K562 (cell line): ENCODE data around the gene MYL4. TPM values are rescaled to one million over a fixed set of nuclear protein-coding genes. Genes with fewer than 3 reads are reported as not detected.

Experiments
- ATAC-seq: fragments of 200-7000 bp; cut with Tn5 transposase; 3 replicates; pipeline ENCODE4 v1.9.1; 2020; ENCODE audit warnings: moderate library complexity
- BruUV-seq: library from RNA; stranded (reverse); fragments of 400-500 nt; replicated peaks from 2 replicates; lab custom pipeline; 2021; lab: Mats Ljungman, UMichigan
- CTCF ChIA-PET: fragments of 300-600 bp; formaldehyde crosslinking; extraction: SDS; loops from one replicate; lab custom pipeline; 2021; ENCODE audit warnings: low intra/inter-chr PET ratio; lab: Yijun Ruan, JAX
- POLR2A ChIA-PET: fragments of 300-600, 350-650 bp; sonication (Branson Sonifier 250); formaldehyde crosslinking; extraction: SDS; loops from one replicate; lab custom pipeline; 2021; ENCODE audit warnings: antibody characterized with exemption, inconsistent platforms; lab: Yijun Ruan, JAX
- DNase-seq, 4 experiments: peaks; one replicate each; pipeline versions ENCODE4 v3.0.0 to v3.0.0-alpha.2; 2011 to 2018; ENCODE audit warnings: low spot score in 3 of 4, mixed read lengths in 3 of 4; ENCODE audit errors: extremely low read depth in 1 of 4
- FAIRE-seq: peaks from 2 replicates; lab custom pipeline; 2011; peaks lifted over from hg19 to GRCh38; lab: Jason Lieb, UNC
- H2AFZ ChIP-seq: 2 replicates; pipeline ENCODE4 v1.6.0; 2011; ENCODE audit warnings: low read depth, low read length, control low read depth, inconsistent platforms
- H3K27ac ChIP-seq: fragments of 200-600 bp; 3 replicates; pipeline ENCODE4 v1.8.0; 2011; ENCODE audit warnings: low read depth, mild to moderate bottlenecking, control low read depth, inconsistent platforms, low read length, moderate library complexity, mixed read lengths; ENCODE audit errors: extremely low read depth
- H3K27me3 ChIP-seq, 2 experiments: fragments of 300-600 bp in 1 of 2; 2 replicates in 1 of 2; 3 replicates in 1 of 2; pipeline versions ENCODE4 v1.6.0 to v1.8.0; 2011; ENCODE audit warnings: inconsistent platforms in 2 of 2, low read length in 2 of 2, mild to moderate bottlenecking in 1 of 2, mixed read lengths in 1 of 2, moderate library complexity in 1 of 2; ENCODE audit not compliant: control insufficient read depth in 2 of 2, insufficient read depth in 2 of 2
- H3K36me3 ChIP-seq: fragments of 300-600 bp; 3 replicates; pipeline ENCODE4 v1.8.0; 2011; ENCODE audit warnings: mild to moderate bottlenecking, low read length, inconsistent platforms; ENCODE audit not compliant: control insufficient read depth, insufficient read depth
- H3K4me1 ChIP-seq, 2 experiments: fragments of 200-600 bp in 1 of 2; replicated peaks in 1 of 2; 2 replicates in 1 of 2; 3 replicates in 1 of 2; pipeline versions ENCODE4 v1.5.1 to v1.8.0; 2011; ENCODE audit warnings: inconsistent platforms in 2 of 2, low read length in 2 of 2, mild to moderate bottlenecking in 1 of 2, mixed read lengths in 1 of 2, moderate library complexity in 1 of 2; ENCODE audit not compliant: control insufficient read depth in 2 of 2, insufficient read depth in 2 of 2
- H3K4me2 ChIP-seq: 2 replicates; pipeline ENCODE4 v1.6.1; 2011; ENCODE audit warnings: low read length, control low read depth, inconsistent platforms, mixed read lengths; ENCODE audit not compliant: insufficient read depth
- H3K4me3 ChIP-seq: fragments of 200-600 bp; sonication (generic), shearing (Covaris generic); 2 replicates; pipeline ENCODE4 v1.5.1; 2016; ENCODE audit warnings: control low read depth, inconsistent platforms
- H3K79me2 ChIP-seq: fragments of 200-600 bp; 3 replicates; pipeline ENCODE4 v1.8.0; 2011; ENCODE audit warnings: low read length, inconsistent platforms; ENCODE audit not compliant: control insufficient read depth, insufficient read depth
- H3K9ac ChIP-seq, 2 experiments: 2 replicates each; pipeline versions ENCODE4 v1.6.0 to v1.6.1; 2011; ENCODE audit warnings: low read depth in 2 of 2, low read length in 2 of 2, control low read depth in 1 of 2, inconsistent platforms in 1 of 2, mild to moderate bottlenecking in 1 of 2, mixed read lengths in 1 of 2; ENCODE audit not compliant: insufficient read depth in 1 of 2
- H3K9me1 ChIP-seq: one replicate; pipeline ENCODE4 v1.6.0; 2011; ENCODE audit warnings: inconsistent platforms, mild to moderate bottlenecking, low read length, moderate library complexity; ENCODE audit not compliant: control insufficient read depth, insufficient read depth
- H3K9me3 ChIP-seq: replicated peaks from 2 replicates; pipeline ENCODE4 v1.5.1; 2011; ENCODE audit warnings: low read depth, low read length, inconsistent platforms; ENCODE audit not compliant: control insufficient read depth, insufficient read depth
- H4K20me1 ChIP-seq: replicated peaks from 2 replicates; pipeline ENCODE4 v1.6.1; 2011; ENCODE audit warnings: low read length, inconsistent platforms, mixed read lengths; ENCODE audit not compliant: control insufficient read depth, insufficient read depth
- BCOR ChIP-seq: fragments of 450-650 bp; IDR thresholded peaks from 2 replicates; pipeline ENCODE4 v1.6.1; 2016
- BMI1 ChIP-seq: fragments of 150-350 bp; IDR thresholded peaks from 2 replicates; pipeline ENCODE4 v1.6.1; 2014; ENCODE audit warnings: low read length
- CBFA2T2 ChIP-seq: fragments of 450-650 bp; conservative IDR thresholded peaks from 2 replicates; pipeline ENCODE4 v1.6.1; 2017; ENCODE audit warnings: mild to moderate bottlenecking
- CCNT2 ChIP-seq: IDR thresholded peaks from 2 replicates; pipeline ENCODE4 v1.6.1; 2011; ENCODE audit warnings: borderline replicate concordance, low read depth, mild to moderate bottlenecking, moderate library complexity, mixed read lengths, low read length; ENCODE audit not compliant: insufficient read length; ENCODE audit errors: extremely low read depth
- CTBP1 ChIP-seq: fragments of 450-650 bp; IDR thresholded peaks from 2 replicates; pipeline ENCODE4 v1.6.1; 2016; ENCODE audit warnings: borderline replicate concordance
- GTF2A2 ChIP-seq: IDR thresholded peaks from 2 replicates; pipeline ENCODE4 v1.6.1; 2016; ENCODE audit warnings: mild to moderate bottlenecking, missing genetic modification characterization, missing compliant biosample characterization
- ILK ChIP-seq: fragments of 450-650 bp; IDR thresholded peaks from 2 replicates; pipeline ENCODE4 v1.6.1; 2016; ENCODE audit warnings: missing genetic modification characterization, low read depth, mild to moderate bottlenecking, missing compliant biosample characterization, moderate library complexity, borderline replicate concordance
- JUND ChIP-seq, 2 experiments: IDR thresholded peaks; 2 replicates in 1 of 2; 3 replicates in 1 of 2; pipeline ENCODE4 v1.6.1; 2011; ENCODE audit warnings: borderline replicate concordance in 2 of 2, low read depth in 2 of 2, low read length in 2 of 2, improper control_type of control experiment in 1 of 2, missing biosample characterization in 1 of 2, missing genetic modification characterization in 1 of 2, missing genetic modification reagents in 1 of 2
- KDM5B ChIP-seq: fragments of 200-600 bp; sonication (generic); IDR thresholded peaks from 2 replicates; pipeline ENCODE4 v1.6.1; 2012; ENCODE audit warnings: low read depth, mild to moderate bottlenecking, moderate library complexity, low read length, control low read depth, inconsistent platforms; ENCODE audit not compliant: insufficient replicate concordance
- MTA2 ChIP-seq: fragments of 450-650 bp; IDR thresholded peaks from 2 replicates; pipeline ENCODE4 v1.6.1; 2016; ENCODE audit warnings: low read depth
- MYNN ChIP-seq, 2 experiments: sonication (generic); formaldehyde crosslinking in 1 of 2; IDR thresholded peaks; 2 replicates each; pipeline versions ENCODE4 v1.5.0 to v1.6.1; 2016 to 2020; ENCODE audit warnings: antibody characterized with exemption in 1 of 2, missing genetic modification reagents in 1 of 2
- NCOA6 ChIP-seq: fragments of 450-650 bp; IDR thresholded peaks from 2 replicates; pipeline ENCODE4 v1.6.1; 2017; ENCODE audit warnings: mild to moderate bottlenecking
- NR2C1 ChIP-seq, 2 experiments: fragments of 450-650 bp; IDR thresholded peaks; 2 replicates each; pipeline ENCODE4 v1.6.1; 2017; ENCODE audit warnings: mild to moderate bottlenecking in 2 of 2, antibody characterized with exemption in 1 of 2, inconsistent platforms in 1 of 2, missing compliant biosample characterization in 1 of 2, missing genetic modification characterization in 1 of 2
- SIN3B ChIP-seq: fragments of 450-650 bp; IDR thresholded peaks from 2 replicates; pipeline ENCODE4 v1.6.1; 2017; ENCODE audit warnings: low read depth, mild to moderate bottlenecking, moderate library complexity
- SMAD2 ChIP-seq: fragments of 150-350 bp; IDR thresholded peaks from 2 replicates; pipeline ENCODE4 v1.6.1; 2014; ENCODE audit warnings: low read depth, mild to moderate bottlenecking, low read length
- ZNF696 ChIP-seq: fragments of 250-450 bp; sonication (Bioruptor Pico); conservative IDR thresholded peaks from 2 replicates; pipeline ENCODE4 v1.4.0; 2020; ENCODE audit warnings: mild to moderate bottlenecking, moderate library complexity
- WGBS: fragments of 100-300 bp; shearing (Covaris generic); methylation state at CpG from one replicate; pipeline ENCODE4 v1.1.6; 2016; ENCODE audit warnings: low coverage, mixed read lengths; ENCODE audit not compliant: insufficient coverage; ENCODE audit errors: missing lambda C conversion rate; 5-methylcytosine and 5-hydroxymethylcytosine counted together
- in situ Hi-C: fragments of 300-500 bp; cut with MboI; formaldehyde crosslinking; loops from 4 replicates; pipeline ENCODE4 v1.15.0; 2018; ENCODE audit warnings: inconsistent platforms, mixed read lengths
- intact Hi-C: fragments of 100-400 bp; cut with micrococcal nuclease; formaldehyde crosslinking; loops from 2 replicates; pipeline ENCODE4 v1.14.2; 2022
- polyA plus RNA-seq, 8 experiments: library from polyadenylated mRNA; depleted of rRNA in 4 of 8; stranded (reverse) in 5 of 8; unstranded in 3 of 8; fragments of >200 nt; fragmentation: Nextera tagmentation in 2 of 8; fragmentation: Illumina TruSeq in 1 of 8; extraction: Ambion mirVana in 2 of 8; extraction: Trizol in 1 of 8; gene quantifications; 2 replicates each; pipeline versions ENCODE4 v1.2.1 to v1.2.3, GENCODE V29; 2011 to 2014; ENCODE audit warnings: inconsistent platforms in 1 of 8, missing spikeins in 1 of 8
- total RNA-seq, 7 experiments: library from RNA; depleted of rRNA in 6 of 7; stranded (reverse); fragments of >200 nt in 6 of 7; fragmentation: Illumina TruSeq in 2 of 7; extraction: Trizol in 2 of 7; gene quantifications; 2 replicates each; pipeline versions ENCODE4 v1.2.1 to v1.2.3, GENCODE V29; 2011 to 2021; ENCODE audit warnings: low replicate concordance in 1 of 7
- TF ChIP-seq, protein P1 (sequence below): fragments of 250-450 bp; sonication (Bioruptor Pico); IDR thresholded peaks from 2 replicates; pipeline ENCODE4 v1.5.0; 2022; ENCODE audit warnings: mild to moderate bottlenecking
- TF ChIP-seq, protein P2 (sequence below): fragments of 450-650 bp; formaldehyde crosslinking; IDR thresholded peaks from 2 replicates; pipeline ENCODE4 v1.4.0; 2022; ENCODE audit warnings: missing genetic modification characterization

Gene MYL4
- total and polyA plus RNA-seq, 9 of the 15 experiments (the other 6 are each of a cell fraction or from before 2014, with no cell fraction given), result 117 to 423 (median 221) TPM

GRCh38 chr17:47188876-47189731 lies 20.0 kb upstream of the MYL4 start, which contains the start of gene CDC27:
Gene CDC27 (minus strand): TSS chr17:47189295. CDS start chr17:47189172, 123 bp downstream.
- WGBS, result under 1% methylated on average over 64 of the region's 64 CpGs
- intact Hi-C loops (loop anchor here (1.0 to 2.0 kb wide), 2 partner anchors 20 to 134 kb away; partner anchors contain the start of genes EFCAB13 and MYL4), in situ Hi-C loops (no loop called here)
- peaks cover 8% of the 10 kb centered on the region; the same call in 1 of the 2 replicates for H4K20me1 ChIP-seq
- FAIRE-seq (peak; percentile 99), ATAC-seq (peak; percentile 93), DNase-seq (peak; percentile 95 to 99 (median 96))
- peaks cover 2% of the 10 kb centered on the region for H3K9me1 ChIP-seq
- POLR2A ChIA-PET, result interaction anchor here (0.6 to 2.7 kb wide), 18 partner anchors 10 to 1784 kb away, joined by 3 to 24 read pairs (median 3); partner anchors contain the start of genes EFCAB13 and MYL4
- no peaks in the 10 kb centered on the region for H3K27me3 ChIP-seq
- H3K4me3 ChIP-seq, result peak within 1 kb of the TSS; percentile 69
- peak within 1 kb of the TSS; percentile 96 for H3K4me2 ChIP-seq
- H3K9me3 ChIP-seq, result no peaks in the 10 kb centered on the region
- BruUV-seq, result no TSS peak
- H3K36me3 ChIP-seq, result peaks cover 9% of the 10 kb centered on the region
- H3K27ac ChIP-seq, result peak within 1 kb of the TSS; percentile 95
- peaks cover 6 to 23% of the 10 kb centered on the region in 2 experiments; a peak in 3 of 5 replicates for H3K4me1 ChIP-seq
- peak within 1 kb of the TSS; percentile 95 to 99 for H3K9ac ChIP-seq
- peak within 1 kb of the TSS; percentile 85 for H2AFZ ChIP-seq
- CTCF ChIA-PET, result no interaction called here
- H3K79me2 ChIP-seq, result peaks cover 50% of the 10 kb centered on the region
- no peak for TF ChIP-seq ZNF696 (CRISPR knock-in tag)
- TF ChIP-seq, protein P1, sequence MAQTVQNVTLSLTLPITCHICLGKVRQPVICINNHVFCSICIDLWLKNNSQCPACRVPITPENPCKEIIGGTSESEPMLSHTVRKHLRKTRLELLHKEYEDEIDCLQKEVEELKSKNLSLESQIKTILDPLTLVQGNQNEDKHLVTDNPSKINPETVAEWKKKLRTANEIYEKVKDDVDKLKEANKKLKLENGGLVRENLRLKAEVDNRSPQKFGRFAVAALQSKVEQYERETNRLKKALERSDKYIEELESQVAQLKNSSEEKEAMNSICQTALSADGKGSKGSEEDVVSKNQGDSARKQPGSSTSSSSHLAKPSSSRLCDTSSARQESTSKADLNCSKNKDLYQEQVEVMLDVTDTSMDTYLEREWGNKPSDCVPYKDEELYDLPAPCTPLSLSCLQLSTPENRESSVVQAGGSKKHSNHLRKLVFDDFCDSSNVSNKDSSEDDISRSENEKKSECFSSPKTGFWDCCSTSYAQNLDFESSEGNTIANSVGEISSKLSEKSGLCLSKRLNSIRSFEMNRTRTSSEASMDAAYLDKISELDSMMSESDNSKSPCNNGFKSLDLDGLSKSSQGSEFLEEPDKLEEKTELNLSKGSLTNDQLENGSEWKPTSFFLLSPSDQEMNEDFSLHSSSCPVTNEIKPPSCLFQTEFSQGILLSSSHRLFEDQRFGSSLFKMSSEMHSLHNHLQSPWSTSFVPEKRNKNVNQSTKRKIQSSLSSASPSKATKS, result no peak
- peak; percentile 67 for TF ChIP-seq CBFA2T2
- TF ChIP-seq JUND (IDR thresholded peaks at IDR 0.05; ENCODE audit: borderline replicate concordance, low read depth, low read length), result 0 out of 2 replicates have a peak, but pooled peaks have one; percentile 59
- peak; percentile 26; the same call in 1 of the 3 replicates for TF ChIP-seq JUND (tag; IDR thresholded peaks at IDR 0.05; ENCODE audit: borderline replicate concordance, low read depth, low read length)
- no peak for TF ChIP-seq NR2C1 (IDR thresholded peaks at IDR 0.05)
- no peak for TF ChIP-seq NR2C1 (tag; IDR thresholded peaks at IDR 0.05)
- TF ChIP-seq BCOR, result 0 out of 2 replicates have a peak, but pooled peaks have one; percentile 44
- TF ChIP-seq MTA2, result no peak; the same call in 1 of the 2 replicates
- no peak for TF ChIP-seq NCOA6
- no peak for TF ChIP-seq MYNN (IDR thresholded peaks at IDR 0.05)
- no peak for TF ChIP-seq MYNN (CRISPR knock-in tag; IDR thresholded peaks at IDR 0.05)
- peak; percentile 49 for TF ChIP-seq KDM5B
- TF ChIP-seq BMI1, result no peak
- peak; percentile 31; the same call in 1 of the 2 replicates for TF ChIP-seq SIN3B
- TF ChIP-seq SMAD2, result no peak
- no peak for TF ChIP-seq GTF2A2 (tag)
- TF ChIP-seq CCNT2, result peak; percentile 61
- TF ChIP-seq, protein P2, sequence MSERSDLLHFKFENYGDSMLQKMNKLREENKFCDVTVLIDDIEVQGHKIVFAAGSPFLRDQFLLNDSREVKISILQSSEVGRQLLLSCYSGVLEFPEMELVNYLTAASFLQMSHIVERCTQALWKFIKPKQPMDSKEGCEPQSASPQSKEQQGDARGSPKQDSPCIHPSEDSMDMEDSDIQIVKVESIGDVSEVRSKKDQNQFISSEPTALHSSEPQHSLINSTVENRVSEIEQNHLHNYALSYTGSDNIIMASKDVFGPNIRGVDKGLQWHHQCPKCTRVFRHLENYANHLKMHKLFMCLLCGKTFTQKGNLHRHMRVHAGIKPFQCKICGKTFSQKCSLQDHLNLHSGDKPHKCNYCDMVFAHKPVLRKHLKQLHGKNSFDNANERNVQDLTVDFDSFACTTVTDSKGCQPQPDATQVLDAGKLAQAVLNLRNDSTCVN, result no peak
- no peak for TF ChIP-seq ILK (tag)
- TF ChIP-seq CTBP1, result no peak
